Esophagus mucosa (tissue), 1 donor: ENCODE results near the gene TMEM272. TPM values are rescaled to one million over a fixed set of nuclear protein-coding genes. Genes with fewer than 3 reads are reported as not detected.

Source experiments
- ATAC-seq: fragments of 200-7000 bp; cut with Tn5 transposase; one replicate; pipeline ENCODE4 v1.9.1; 2020
- total RNA-seq: library from RNA; stranded (reverse); gene quantifications from one replicate; pipeline ENCODE4 v1.2.4, GENCODE V29; 2023
- donor health status: DM: yes; HTN: yes; CAD: no.

Gene TMEM272
- total RNA-seq, 1 donor from 2014 or later: not detected

GRCh38 chr13:51804295-51805172, 40.4 kb downstream of the TMEM272 start:
- no peak for ATAC-seq

- ATAC-seq: peak; percentile 90
Measured at GRCh38 chr13:51803422-51804294, 41.3 kb downstream of the TMEM272 start, which contains the start of gene DHRS12. DHRS12 (minus strand) TSS chr13:51804163; CDS start chr13:51799659, 4,504 bp downstream.

- no peak for ATAC-seq
Measured at GRCh38 chr13:51802631-51803418, 42.2 kb downstream of the TMEM272 start.

- ATAC-seq: peak; percentile 44
Measured at GRCh38 chr13:51801631-51802099, 43.3 kb downstream of the TMEM272 start.

- no peak for ATAC-seq
Measured at GRCh38 chr13:51800486-51800885, 44.5 kb downstream of the TMEM272 start.

- no peak for ATAC-seq
Measured at GRCh38 chr13:51799261-51799660, 45.7 kb downstream of the TMEM272 start.

GRCh38 chr13:51797664-51798488, 47.1 kb downstream of the TMEM272 start:
- ATAC-seq: peak; percentile 56

- ATAC-seq: no peak
Measured at GRCh38 chr13:51796546-51796945, 48.4 kb downstream of the TMEM272 start.

- no peak for ATAC-seq
Measured at GRCh38 chr13:51795419-51795818, 49.6 kb downstream of the TMEM272 start.

GRCh38 chr13:51794964-51795363, 50.0 kb downstream of the TMEM272 start:
- no peak for ATAC-seq

- peak; percentile 93 for ATAC-seq
Measured at GRCh38 chr13:51793570-51794271, 51.3 kb downstream of the TMEM272 start.

- ATAC-seq: no peak
Measured at GRCh38 chr13:51786425-51787265, 58.3 kb downstream of the TMEM272 start.

- no peak for ATAC-seq
Measured at GRCh38 chr13:51785712-51786424, 59.1 kb downstream of the TMEM272 start.

- ATAC-seq: no peak
Measured at GRCh38 chr13:51784097-51784496, 60.9 kb downstream of the TMEM272 start.

GRCh38 chr13:51783428-51784094, 61.4 kb downstream of the TMEM272 start:
- ATAC-seq: no peak

- peak; percentile 11 for ATAC-seq
Measured at GRCh38 chr13:51782026-51782710, 62.8 kb downstream of the TMEM272 start.

GRCh38 chr13:51781246-51782022, 63.5 kb downstream of the TMEM272 start:
- peak; percentile 83 for ATAC-seq
